Endothelial cell of umbilical vein (primary cell): Measurements from ENCODE around the gene EDA. TPM values are rescaled to one million over a fixed set of nuclear protein-coding genes. Genes with fewer than 3 reads are reported as not detected.

Experiments used
- BruUV-seq: library from RNA; stranded (reverse); fragments of 400-500 nt; replicated peaks from 2 replicates; lab custom pipeline; 2021; lab: Mats Ljungman, UMichigan
- CTCF ChIA-PET: fragments of 300-600, 350-600 bp; sonication (Branson Sonifier 250); formaldehyde crosslinking; loops from one replicate; lab custom pipeline; 2021; ENCODE audit warnings: antibody characterized with exemption, inconsistent platforms; lab: Charles Lee
- POLR2A ChIA-PET: fragments of 300-600, 350-600 bp; sonication (Branson Sonifier 250); formaldehyde crosslinking; loops from one replicate; lab custom pipeline; 2021; ENCODE audit warnings: antibody characterized with exemption, inconsistent platforms; lab: Charles Lee
- DNase-seq: peaks from one replicate; pipeline ENCODE4 v3.0.0-alpha.2; 2011; ENCODE audit warnings: low read depth, low spot score
- FAIRE-seq: peaks from 2 replicates; lab custom pipeline; 2011; peaks lifted over from hg19 to GRCh38; lab: Jason Lieb, UNC
- H2AFZ ChIP-seq: 2 replicates; pipeline ENCODE4 v1.6.0; 2012; ENCODE audit warnings: low read depth, low read length, control low read depth, inconsistent platforms
- H3K27ac ChIP-seq: 2 replicates; pipeline ENCODE4 v1.5.1; 2011; ENCODE audit warnings: low read depth, mild to moderate bottlenecking, control low read depth, low read length, moderate library complexity; ENCODE audit not compliant: insufficient read depth
- H3K27me3 ChIP-seq, 2 experiments: 2 replicates each; pipeline versions ENCODE4 v1.6.0 to v1.6.1; 2011; ENCODE audit warnings: low read length in 2 of 2, mixed read lengths in 1 of 2; ENCODE audit not compliant: control insufficient read depth in 2 of 2, insufficient read depth in 2 of 2
- H3K36me3 ChIP-seq, 2 experiments: 2 replicates in 1 of 2; 3 replicates in 1 of 2; pipeline ENCODE4 v1.5.1; 2011; ENCODE audit warnings: low read length in 2 of 2, mild to moderate bottlenecking in 1 of 2, moderate library complexity in 1 of 2; ENCODE audit not compliant: control insufficient read depth in 2 of 2, insufficient read depth in 2 of 2; ENCODE audit errors: extremely low read depth in 1 of 2
- H3K4me1 ChIP-seq: 3 replicates; pipeline ENCODE4 v1.5.1; 2011; ENCODE audit warnings: mild to moderate bottlenecking, low read length; ENCODE audit not compliant: control insufficient read depth, insufficient read depth; ENCODE audit errors: extremely low read depth
- H3K4me2 ChIP-seq: 2 replicates; pipeline ENCODE4 v1.6.1; 2011; ENCODE audit warnings: low read length, control low read depth, mixed read lengths; ENCODE audit not compliant: insufficient read depth
- H3K4me3 ChIP-seq, 3 experiments: fragments of 200-600 bp in 1 of 3; sonication (generic), shearing (Covaris generic) in 1 of 3; replicated peaks in 1 of 3; 2 replicates each; pipeline ENCODE4 v1.5.1; 2011 to 2016; ENCODE audit warnings: control low read depth in 3 of 3, low read length in 3 of 3, mild to moderate bottlenecking in 2 of 3, inconsistent platforms in 1 of 3, low read depth in 1 of 3, moderate library complexity in 1 of 3; ENCODE audit not compliant: insufficient read depth in 1 of 3
- H3K79me2 ChIP-seq: 2 replicates; pipeline ENCODE4 v1.6.0; 2012; ENCODE audit warnings: low read length, inconsistent platforms; ENCODE audit not compliant: control insufficient read depth, insufficient read depth
- H3K9ac ChIP-seq: replicated peaks from 2 replicates; pipeline ENCODE3; 2011; ENCODE audit warnings: low read length, control low read depth; ENCODE audit not compliant: insufficient read depth; ENCODE audit errors: extremely low read depth
- H3K9me1 ChIP-seq: replicated peaks from 3 replicates; pipeline ENCODE4 v1.6.0; 2011; ENCODE audit warnings: mild to moderate bottlenecking, low read length; ENCODE audit not compliant: control insufficient read depth, insufficient read depth; ENCODE audit errors: extremely low read depth
- H3K9me3 ChIP-seq: replicated peaks from 2 replicates; pipeline ENCODE4 v1.5.1; 2012; ENCODE audit warnings: low read length, inconsistent platforms; ENCODE audit not compliant: control insufficient read depth, insufficient read depth
- H4K20me1 ChIP-seq: replicated peaks from 2 replicates; pipeline ENCODE3; 2011; ENCODE audit warnings: mild to moderate bottlenecking, low read length; ENCODE audit not compliant: control insufficient read depth, insufficient read depth; ENCODE audit errors: extremely low read depth
- EZH2 ChIP-seq: IDR thresholded peaks from 2 replicates; pipeline ENCODE4 v1.6.1; 2012; ENCODE audit warnings: borderline replicate concordance, low read depth, mild to moderate bottlenecking, moderate library complexity, low read length, inconsistent platforms; ENCODE audit not compliant: severe bottlenecking
- FOS ChIP-seq: IDR thresholded peaks from 2 replicates; pipeline ENCODE4 v1.6.1; 2011; ENCODE audit warnings: mild to moderate bottlenecking, low read length, moderate library complexity, borderline replicate concordance; ENCODE audit not compliant: insufficient read depth
- GATA2 ChIP-seq: IDR thresholded peaks from 2 replicates; pipeline ENCODE4 v1.7.0; 2011; ENCODE audit warnings: low read depth, mild to moderate bottlenecking, moderate library complexity, mixed read lengths, low read length; ENCODE audit not compliant: insufficient read length, insufficient read depth
- JUN ChIP-seq: IDR thresholded peaks from 2 replicates; pipeline ENCODE4 v1.6.1; 2011; ENCODE audit warnings: borderline replicate concordance, low read depth; ENCODE audit not compliant: insufficient read length, insufficient read depth
- MYC ChIP-seq: IDR thresholded peaks from one replicate; pipeline ENCODE4 v1.6.1; 2011; ENCODE audit warnings: mild to moderate bottlenecking, low read depth, low read length
- POLR2A ChIP-seq: IDR thresholded peaks from 2 replicates; pipeline ENCODE4 v1.6.1; 2012; ENCODE audit warnings: low read depth, mild to moderate bottlenecking, control low read depth, low read length
- POLR2AphosphoS5 ChIP-seq: IDR thresholded peaks from 2 replicates; pipeline ENCODE4 v1.6.1; 2012; ENCODE audit warnings: low read depth, mild to moderate bottlenecking, control low read depth, low read length, moderate library complexity; ENCODE audit not compliant: insufficient read depth
- dilution Hi-C: fragments of 300-500 bp; cut with MboI; formaldehyde crosslinking; loops from one replicate; pipeline ENCODE4 v1.15.0; 2019; ENCODE audit warnings: low sequenced_read_pairs; ENCODE audit not compliant: extremely low pct_ligation_motif_present
- intact Hi-C: fragments of 100-400 bp; cut with micrococcal nuclease; formaldehyde crosslinking; loops from one replicate; pipeline ENCODE4 v1.10.0; 2022
- polyA plus RNA-seq, 4 experiments: library from polyadenylated mRNA; depleted of rRNA in 3 of 4; stranded (reverse) in 3 of 4; unstranded in 1 of 4; fragments of >200 nt; gene quantifications; 2 replicates each; pipeline versions ENCODE4 v1.2.1 to v1.2.3, GENCODE V29; 2011 to 2012; ENCODE audit warnings: missing spikeins in 1 of 4
- total RNA-seq: library from RNA; stranded (reverse); gene quantifications from 2 replicates; pipeline ENCODE4 v1.2.3, GENCODE V29; 2021
- TF ChIP-seq, protein P1 (sequence below), 2 donors: IDR thresholded peaks; 1 replicate in 1 of 2; 2 replicates in 1 of 2; pipeline ENCODE4 v1.5.1; 2011; ENCODE audit warnings: low read length in 2 of 2, mild to moderate bottlenecking in 2 of 2, moderate library complexity in 2 of 2, control low read depth in 1 of 2, inconsistent platforms in 1 of 2, low read depth in 1 of 2; ENCODE audit not compliant: insufficient read depth in 1 of 2; ENCODE audit errors: extremely low read depth in 1 of 2
- TF ChIP-seq, protein P2 (sequence below): IDR thresholded peaks from 2 replicates; pipeline ENCODE4 v1.6.1; 2011; ENCODE audit not compliant: insufficient read depth, insufficient read length

EDA gene
- total and polyA plus RNA-seq, 2 donors (not counting 3 experiments of a cell fraction or from before 2014, with no cell fraction given) = 0.37 to 1.2 TPM

DNA sequence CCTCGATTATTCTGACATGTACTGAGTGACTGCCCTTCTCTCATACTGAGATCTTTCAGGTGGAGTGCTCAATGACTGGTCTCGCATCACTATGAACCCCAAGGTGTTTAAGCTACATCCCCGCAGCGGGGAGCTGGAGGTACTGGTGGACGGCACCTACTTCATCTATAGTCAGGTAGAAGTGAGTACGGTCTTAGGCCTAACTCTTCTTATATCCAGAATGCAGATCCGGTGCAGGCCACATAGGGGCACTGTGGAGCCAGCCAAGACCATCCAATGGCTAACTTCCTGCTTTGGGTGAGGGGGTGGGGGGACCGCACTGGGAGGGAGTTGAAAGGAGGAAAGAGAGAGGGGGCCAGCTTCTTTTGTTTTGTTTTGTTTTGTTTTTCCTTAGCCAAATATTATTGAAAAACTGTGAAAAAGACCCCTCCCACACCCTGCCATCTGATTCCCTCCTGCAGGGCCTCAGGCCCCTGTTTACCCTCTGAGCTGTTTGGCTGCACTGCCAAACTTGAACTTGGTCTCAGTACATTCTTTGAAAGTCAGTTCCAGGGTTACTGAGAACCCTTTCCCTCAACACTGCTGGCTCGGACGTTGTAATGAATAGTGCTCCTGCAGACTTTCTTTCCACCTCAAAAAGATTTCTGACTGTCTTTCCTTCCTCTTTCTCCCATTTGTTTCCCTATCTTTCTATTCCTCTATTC lies 417.6 kb downstream of the EDA start:
- Histone ChIP-seq H3K27ac (no peak overlapping the region), H2AFZ (peak overlapping the region; percentile 69), H3K4me2 (no peak overlapping the region), H3K9me1 (no peaks in the 10 kb centered on the region), H3K9ac (no peak overlapping the region), H4K20me1 (no peaks in the 10 kb centered on the region), H3K79me2 (no peaks in the 10 kb centered on the region), H3K36me3 (no peaks in the 10 kb centered on the region), H3K4me3 (no peak overlapping the region), H3K9me3 (no peaks in the 10 kb centered on the region), H3K4me1 (peaks cover 11% of the 10 kb centered on the region), H3K27me3 (no peaks in the 10 kb centered on the region)
- DNase-seq = peak; percentile 61
- dilution Hi-C loops = no loop called here
- ChIA-PET CTCF (interaction anchor here (0.7 to 9.0 kb wide), 13 partner anchors 12 to 1206 kb away, joined by 3 to 207 read pairs (median 5); partner anchors contain the start of gene IGBP1), POLR2A (no interaction called here)
- TF ChIP-seq, protein P1, sequence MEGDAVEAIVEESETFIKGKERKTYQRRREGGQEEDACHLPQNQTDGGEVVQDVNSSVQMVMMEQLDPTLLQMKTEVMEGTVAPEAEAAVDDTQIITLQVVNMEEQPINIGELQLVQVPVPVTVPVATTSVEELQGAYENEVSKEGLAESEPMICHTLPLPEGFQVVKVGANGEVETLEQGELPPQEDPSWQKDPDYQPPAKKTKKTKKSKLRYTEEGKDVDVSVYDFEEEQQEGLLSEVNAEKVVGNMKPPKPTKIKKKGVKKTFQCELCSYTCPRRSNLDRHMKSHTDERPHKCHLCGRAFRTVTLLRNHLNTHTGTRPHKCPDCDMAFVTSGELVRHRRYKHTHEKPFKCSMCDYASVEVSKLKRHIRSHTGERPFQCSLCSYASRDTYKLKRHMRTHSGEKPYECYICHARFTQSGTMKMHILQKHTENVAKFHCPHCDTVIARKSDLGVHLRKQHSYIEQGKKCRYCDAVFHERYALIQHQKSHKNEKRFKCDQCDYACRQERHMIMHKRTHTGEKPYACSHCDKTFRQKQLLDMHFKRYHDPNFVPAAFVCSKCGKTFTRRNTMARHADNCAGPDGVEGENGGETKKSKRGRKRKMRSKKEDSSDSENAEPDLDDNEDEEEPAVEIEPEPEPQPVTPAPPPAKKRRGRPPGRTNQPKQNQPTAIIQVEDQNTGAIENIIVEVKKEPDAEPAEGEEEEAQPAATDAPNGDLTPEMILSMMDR (IDR thresholded peaks at IDR 0.05; ENCODE audit: extremely low read depth in 1 of 2, insufficient read depth in 1 of 2, low read depth in 1 of 2, low read length in 2 of 2) = peak; percentile 40 to 63
- TF ChIP-seq POLR2A = no peak
- FAIRE-seq = peak; percentile 93
- no TSS peak for BruUV-seq
- intact Hi-C loops = loop anchor here (1.0 to 5.0 kb wide), 4 partner anchors 64 to 611 kb away; no protein-coding TSS in a partner anchor

DNA sequence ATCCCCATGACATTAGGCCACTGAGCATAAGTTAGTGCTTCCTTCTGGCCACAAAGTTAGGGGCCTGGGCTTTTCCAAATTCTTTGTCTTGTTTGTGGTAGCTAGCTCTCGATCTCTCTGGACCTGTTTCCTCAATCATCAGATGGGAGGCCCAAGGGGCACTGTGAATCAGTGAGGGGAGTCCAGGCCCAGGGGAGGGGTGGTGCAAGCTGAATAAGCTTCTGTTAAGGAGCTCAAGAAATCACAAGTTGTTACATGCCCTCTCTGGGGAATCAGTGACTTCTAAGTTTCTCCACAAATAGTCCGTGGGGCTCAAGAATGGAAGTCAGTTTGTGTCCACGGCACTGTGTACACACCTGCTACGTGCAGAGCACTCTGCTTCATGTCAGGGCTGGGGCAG lies 418.7 kb downstream of the EDA start:
- Histone ChIP-seq H3K9me1 (no peaks in the 10 kb centered on the region), H3K27ac (no peak overlapping the region), H3K79me2 (no peaks in the 10 kb centered on the region), H3K9ac (no peak overlapping the region), H3K4me3 (no peak overlapping the region), H3K36me3 (no peaks in the 10 kb centered on the region), H4K20me1 (no peaks in the 10 kb centered on the region), H3K27me3 (no peaks in the 10 kb centered on the region), H3K9me3 (no peaks in the 10 kb centered on the region), H3K4me2 (no peak overlapping the region), H2AFZ (no peak overlapping the region), H3K4me1 (peaks cover 11% of the 10 kb centered on the region)
- POLR2A ChIA-PET = no interaction called here
- dilution Hi-C loops (no loop called here), intact Hi-C loops (loop anchor here (5.0 kb wide), 1 partner anchor 612 kb away; no protein-coding TSS in a partner anchor)
- no TSS peak for BruUV-seq
- FAIRE-seq = no peak
- CTCF ChIA-PET = interaction anchor here (0.9 to 9.0 kb wide), 4 partner anchors 61 to 610 kb away, joined by 3 to 207 read pairs (median 22); partner anchors contain the start of gene IGBP1
- DNase-seq = no peak
- TF ChIP-seq, protein P2, sequence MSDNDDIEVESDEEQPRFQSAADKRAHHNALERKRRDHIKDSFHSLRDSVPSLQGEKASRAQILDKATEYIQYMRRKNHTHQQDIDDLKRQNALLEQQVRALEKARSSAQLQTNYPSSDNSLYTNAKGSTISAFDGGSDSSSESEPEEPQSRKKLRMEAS = no peak
- TF ChIP-seq POLR2AphosphoS5 = no peak
- TF ChIP-seq, protein P1 (IDR thresholded peaks at IDR 0.05; ENCODE audit: extremely low read depth in 1 of 2, insufficient read depth in 1 of 2, low read depth in 1 of 2, low read length in 2 of 2) = no peak
- TF ChIP-seq POLR2A = no peak
- no peak for TF ChIP-seq GATA2
- TF ChIP-seq JUN = no peak
- no peak for TF ChIP-seq MYC
- no peak for TF ChIP-seq FOS
- no peak for TF ChIP-seq EZH2
